ENCODE results near the gene PROSER3. TPM values are rescaled to one million over a fixed set of nuclear protein-coding genes. Genes with fewer than 3 reads are reported as not detected.

PROSER3 gene
- total and polyA plus RNA-seq, 2 donors (not counting 3 experiments of a cell fraction or from before 2014, with no cell fraction given), result 18.3 to 28.3 TPM

DNA sequence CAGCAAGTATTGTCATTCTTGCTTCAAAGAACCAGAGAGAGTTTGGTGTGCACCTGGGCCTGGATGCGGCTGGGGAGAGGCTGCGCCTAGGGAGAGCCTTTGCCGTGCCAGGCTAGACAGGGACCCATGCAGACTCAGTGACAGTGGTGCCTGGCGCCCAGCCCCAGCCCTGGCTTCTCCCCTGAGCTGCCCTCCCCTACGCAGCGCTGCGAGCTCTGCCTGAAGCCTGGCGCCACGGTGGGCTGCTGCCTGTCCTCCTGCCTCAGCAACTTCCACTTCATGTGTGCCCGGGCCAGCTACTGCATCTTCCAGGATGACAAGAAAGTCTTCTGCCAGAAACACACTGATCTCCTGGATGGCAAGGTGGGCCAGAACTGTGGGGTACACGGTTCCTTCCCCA, 28.2 kb upstream of the PROSER3 start:
- H3K4me1 ChIP-seq (ENCODE audit: control insufficient read depth, extremely low read depth, insufficient read depth, low read length), result no peaks in the 10 kb centered on the region
- intact Hi-C loops (cut with micrococcal nuclease) (no loop called here), dilution Hi-C loops (cut with MboI; ENCODE audit: extremely low pct_ligation_motif_present, low sequenced_read_pairs) (no loop called here)
- no peak overlapping the region for H3K4me3 ChIP-seq (replicated peaks in 1 of 3; ENCODE audit: insufficient read depth in 1 of 3, low read depth in 1 of 3, low read length in 3 of 3)
- H2AFZ ChIP-seq (ENCODE audit: low read depth, low read length), result no peak overlapping the region
- H3K4me2 ChIP-seq (ENCODE audit: insufficient read depth, low read length), result no peak overlapping the region
- no peaks in the 10 kb centered on the region for H3K9me1 ChIP-seq (replicated peaks; ENCODE audit: control insufficient read depth, extremely low read depth, insufficient read depth, low read length)
- no peaks in the 10 kb centered on the region for H4K20me1 ChIP-seq (replicated peaks; ENCODE audit: control insufficient read depth, extremely low read depth, insufficient read depth, low read length)
- FAIRE-seq (no peak), DNase-seq (ENCODE audit: low read depth, low spot score) (no peak)
- H3K79me2 ChIP-seq (ENCODE audit: control insufficient read depth, insufficient read depth, low read length), result no peaks in the 10 kb centered on the region
- TF ChIP-seq JUN (IDR thresholded peaks at IDR 0.05; ENCODE audit: borderline replicate concordance, insufficient read depth, insufficient read length, low read depth) (no peak), GATA2 (IDR thresholded peaks at IDR 0.05; ENCODE audit: insufficient read depth, insufficient read length, low read depth, low read length) (no peak), POLR2AphosphoS5 (IDR thresholded peaks at IDR 0.05; ENCODE audit: insufficient read depth, low read depth, low read length) (no peak), EZH2 (IDR thresholded peaks at IDR 0.05; ENCODE audit: borderline replicate concordance, low read depth, low read length, severe bottlenecking) (no peak), MYC (IDR thresholded peaks at IDR 0.05; ENCODE audit: low read depth, low read length) (no peak), FOS (IDR thresholded peaks at IDR 0.05; ENCODE audit: borderline replicate concordance, insufficient read depth, low read length) (no peak), POLR2A (IDR thresholded peaks at IDR 0.05; ENCODE audit: low read depth, low read length) (no peak)
- TF ChIP-seq, protein P1, sequence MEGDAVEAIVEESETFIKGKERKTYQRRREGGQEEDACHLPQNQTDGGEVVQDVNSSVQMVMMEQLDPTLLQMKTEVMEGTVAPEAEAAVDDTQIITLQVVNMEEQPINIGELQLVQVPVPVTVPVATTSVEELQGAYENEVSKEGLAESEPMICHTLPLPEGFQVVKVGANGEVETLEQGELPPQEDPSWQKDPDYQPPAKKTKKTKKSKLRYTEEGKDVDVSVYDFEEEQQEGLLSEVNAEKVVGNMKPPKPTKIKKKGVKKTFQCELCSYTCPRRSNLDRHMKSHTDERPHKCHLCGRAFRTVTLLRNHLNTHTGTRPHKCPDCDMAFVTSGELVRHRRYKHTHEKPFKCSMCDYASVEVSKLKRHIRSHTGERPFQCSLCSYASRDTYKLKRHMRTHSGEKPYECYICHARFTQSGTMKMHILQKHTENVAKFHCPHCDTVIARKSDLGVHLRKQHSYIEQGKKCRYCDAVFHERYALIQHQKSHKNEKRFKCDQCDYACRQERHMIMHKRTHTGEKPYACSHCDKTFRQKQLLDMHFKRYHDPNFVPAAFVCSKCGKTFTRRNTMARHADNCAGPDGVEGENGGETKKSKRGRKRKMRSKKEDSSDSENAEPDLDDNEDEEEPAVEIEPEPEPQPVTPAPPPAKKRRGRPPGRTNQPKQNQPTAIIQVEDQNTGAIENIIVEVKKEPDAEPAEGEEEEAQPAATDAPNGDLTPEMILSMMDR (IDR thresholded peaks at IDR 0.05; ENCODE audit: extremely low read depth in 1 of 2, insufficient read depth in 1 of 2, low read depth in 1 of 2, low read length in 2 of 2), result no peak
- TF ChIP-seq, protein P2, sequence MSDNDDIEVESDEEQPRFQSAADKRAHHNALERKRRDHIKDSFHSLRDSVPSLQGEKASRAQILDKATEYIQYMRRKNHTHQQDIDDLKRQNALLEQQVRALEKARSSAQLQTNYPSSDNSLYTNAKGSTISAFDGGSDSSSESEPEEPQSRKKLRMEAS (IDR thresholded peaks at IDR 0.05; ENCODE audit: insufficient read depth, insufficient read length), result no peak
- H3K36me3 ChIP-seq (ENCODE audit: control insufficient read depth in 2 of 2, extremely low read depth in 1 of 2, insufficient read depth in 2 of 2, low read length in 2 of 2), result peaks cover 23 to 76% of the 10 kb centered on the region in 2 experiments
- ChIA-PET POLR2A (no interaction called here), CTCF (no interaction called here)
- H3K27ac ChIP-seq (ENCODE audit: insufficient read depth, low read depth, low read length), result no peak overlapping the region
- no peaks in the 10 kb centered on the region for H3K27me3 ChIP-seq (ENCODE audit: control insufficient read depth in 2 of 2, insufficient read depth in 2 of 2, low read length in 2 of 2)
- no peaks in the 10 kb centered on the region for H3K9me3 ChIP-seq (replicated peaks; ENCODE audit: control insufficient read depth, insufficient read depth, low read length)
- H3K9ac ChIP-seq (replicated peaks; ENCODE audit: extremely low read depth, insufficient read depth, low read length), result no peak overlapping the region
- BruUV-seq (replicated peaks), result no TSS peak
